HCT116 (cell line): ENCODE data around the gene UBL5. TPM values are rescaled to one million over a fixed set of nuclear protein-coding genes. Genes with fewer than 3 reads are reported as not detected.

Experiments
- ATAC-seq: fragments of 200-7000 bp; cut with Tn5 transposase; 2 replicates; pipeline ENCODE4 v1.9.1; 2020; ENCODE audit warnings: mild to moderate bottlenecking, moderate library complexity
- BruUV-seq: library from RNA; stranded (reverse); fragments of 400-500 nt; replicated peaks from 2 replicates; lab custom pipeline; 2021; lab: Mats Ljungman, UMichigan
- CTCF ChIA-PET: fragments of 300-600 bp; sonication (Branson Sonifier 250); formaldehyde crosslinking; loops from one replicate; lab custom pipeline; 2021; ENCODE audit warnings: antibody characterized with exemption; lab: Charles Lee
- POLR2A ChIA-PET: fragments of 300-600, 350-600 bp; sonication (Branson Sonifier 250); formaldehyde crosslinking; loops from one replicate; lab custom pipeline; 2021; ENCODE audit warnings: antibody characterized with exemption; lab: Charles Lee
- RAD21 ChIA-PET, 2 experiments: fragments of 300-600 bp; sonication (Branson Sonifier 250); formaldehyde crosslinking; loops; one replicate each; lab custom pipeline; 2023; ENCODE audit warnings: low total read pairs in 2 of 2; ENCODE audit not compliant: uncharacterized antibody in 2 of 2, unreplicated experiment in 2 of 2, low non-redundant PET in 1 of 2; lab: Charles Lee
- DNase-seq: peaks from one replicate; pipeline ENCODE4 v3.0.0-alpha.2; 2010; ENCODE audit warnings: low read depth, low spot score
- H2AFZ ChIP-seq: fragments of 200-600 bp; shearing (Covaris generic), sonication (generic); 2 replicates; pipeline ENCODE4 v1.6.1; 2017; ENCODE audit warnings: low read depth, mixed run types, mixed read lengths, antibody characterized with exemption, low read length; ENCODE audit not compliant: poor library complexity, severe bottlenecking
- H3K27ac ChIP-seq: 2 replicates; pipeline ENCODE4 v1.5.1; 2012; ENCODE audit warnings: low read depth, low read length
- H3K27me3 ChIP-seq: fragments of 200-600 bp; sonication (generic); 2 replicates; pipeline ENCODE4 v1.6.1; 2016; ENCODE audit warnings: mixed run types, low read length, mixed read lengths; ENCODE audit not compliant: insufficient read depth
- H3K36me3 ChIP-seq, 2 experiments: fragments of 200-500 bp in 1 of 2; fragments of 200-600 bp in 1 of 2; sonication (Bioruptor generic) in 1 of 2; sonication (generic) in 1 of 2; 2 replicates each; pipeline versions ENCODE4 v1.5.1 to v1.6.1; 2014 to 2016; ENCODE audit warnings: low read length in 2 of 2, inconsistent platforms in 1 of 2, mixed read lengths in 1 of 2, mixed run types in 1 of 2; ENCODE audit not compliant: insufficient read depth in 2 of 2, control insufficient read depth in 1 of 2
- H3K4me1 ChIP-seq, 2 experiments: fragments of 200-600 bp in 1 of 2; sonication (generic) in 1 of 2; 2 replicates each; pipeline versions ENCODE4 v1.5.1 to v1.6.1; 2012 to 2017; ENCODE audit warnings: low read length in 2 of 2, inconsistent platforms in 1 of 2, mild to moderate bottlenecking in 1 of 2, mixed read lengths in 1 of 2, mixed run types in 1 of 2, moderate library complexity in 1 of 2; ENCODE audit not compliant: insufficient read depth in 2 of 2, control insufficient read depth in 1 of 2
- H3K4me2 ChIP-seq: fragments of 200-600 bp; sonication (generic); 2 replicates; pipeline ENCODE4 v1.6.1; 2017; ENCODE audit warnings: mixed run types, low read length, mixed read lengths
- H3K4me3 ChIP-seq, 2 experiments: fragments of 200-600 bp in 1 of 2; sonication (generic) in 1 of 2; replicated peaks in 1 of 2; 2 replicates each; pipeline ENCODE4 v1.5.1; 2011 to 2016; ENCODE audit warnings: low read length in 2 of 2, control low read depth in 1 of 2, low read depth in 1 of 2, mild to moderate bottlenecking in 1 of 2, mixed read lengths in 1 of 2, mixed run types in 1 of 2
- H3K79me2 ChIP-seq: fragments of 200-600 bp; sonication (generic); 2 replicates; pipeline ENCODE4 v1.6.1; 2017; ENCODE audit warnings: mild to moderate bottlenecking, mixed run types, low read length, moderate library complexity, mixed read lengths; ENCODE audit not compliant: insufficient read depth
- H3K9ac ChIP-seq: fragments of 200-600 bp; sonication (generic); 2 replicates; pipeline ENCODE4 v1.6.1; 2016; ENCODE audit warnings: low read length, mixed read lengths
- H3K9me2 ChIP-seq: fragments of 200-600 bp; sonication (generic), shearing (Covaris generic); 2 replicates; pipeline ENCODE4 v1.6.1; 2017; ENCODE audit warnings: mixed run types, mild to moderate bottlenecking, moderate library complexity; ENCODE audit not compliant: insufficient read depth
- H3K9me3 ChIP-seq, 2 experiments: fragments of 200-500 bp in 1 of 2; fragments of 200-600 bp in 1 of 2; sonication (Bioruptor generic) in 1 of 2; sonication (generic) in 1 of 2; 2 replicates each; pipeline ENCODE4 v1.6.1; 2014 to 2017; ENCODE audit warnings: low read length in 2 of 2, mixed read lengths in 2 of 2, inconsistent platforms in 1 of 2, low read depth in 1 of 2, mild to moderate bottlenecking in 1 of 2, mixed run types in 1 of 2, moderate library complexity in 1 of 2; ENCODE audit not compliant: control insufficient read depth in 1 of 2, insufficient read depth in 1 of 2
- H4K20me1 ChIP-seq: fragments of 200-600 bp; sonication (generic), shearing (Covaris generic); 2 replicates; pipeline ENCODE4 v1.6.1; 2017; ENCODE audit warnings: mixed run types, mild to moderate bottlenecking, moderate library complexity; ENCODE audit not compliant: insufficient read depth
- ATF3 ChIP-seq: IDR thresholded peaks from 2 replicates; pipeline ENCODE4 v1.6.1; 2012
- CBX3 ChIP-seq: IDR thresholded peaks from 2 replicates; pipeline ENCODE4 v1.6.1; 2012; ENCODE audit warnings: low read depth
- CTCF ChIP-seq, 3 experiments: fragments of 200-600 bp in 1 of 3; sonication (generic) in 1 of 3; IDR thresholded peaks in 2 of 3; conservative IDR thresholded peaks in 1 of 3; 2 replicates each; pipeline ENCODE4 v1.5.1; 2012 to 2017; ENCODE audit warnings: low read depth in 2 of 3, low read length in 2 of 3, antibody characterized with exemption in 1 of 3, borderline replicate concordance in 1 of 3, control low read depth in 1 of 3, mild to moderate bottlenecking in 1 of 3, mixed read lengths in 1 of 3, mixed run types in 1 of 3, moderate library complexity in 1 of 3; ENCODE audit not compliant: insufficient read depth in 1 of 3
- ELF1 ChIP-seq: IDR thresholded peaks from 2 replicates; pipeline ENCODE4 v1.6.1; 2012; ENCODE audit warnings: low read depth, borderline replicate concordance
- EZH2 ChIP-seq: fragments of 200-600 bp; sonication (generic); IDR thresholded peaks from 2 replicates; pipeline ENCODE4 v1.6.1; 2017; ENCODE audit warnings: antibody characterized with exemption, mixed run types
- EZH2phosphoT487 ChIP-seq: fragments of 200-600 bp; IDR thresholded peaks from 2 replicates; pipeline ENCODE4 v1.6.1; 2018; ENCODE audit warnings: antibody characterized with exemption, borderline replicate concordance
- FOSL1 ChIP-seq: IDR thresholded peaks from 2 replicates; pipeline ENCODE4 v1.6.1; 2012; ENCODE audit warnings: low read depth
- JUND ChIP-seq: IDR thresholded peaks from 2 replicates; pipeline ENCODE4 v1.6.1; 2012
- MAX ChIP-seq: IDR thresholded peaks from 2 replicates; pipeline ENCODE4 v1.6.1; 2012
- RAD21 ChIP-seq: IDR thresholded peaks from 2 replicates; pipeline ENCODE4 v1.6.1; 2012; ENCODE audit warnings: low read depth, mild to moderate bottlenecking
- SRF ChIP-seq: IDR thresholded peaks from 2 replicates; pipeline ENCODE4 v1.6.1; 2012; ENCODE audit warnings: low read depth
- ZNF274 ChIP-seq: fragments of 200-500 bp; sonication (Bioruptor generic); IDR thresholded peaks from 2 replicates; pipeline ENCODE4 v1.6.1; 2014; ENCODE audit warnings: mild to moderate bottlenecking, low read depth, low read length, inconsistent platforms
- intact Hi-C: fragments of 100-400 bp; cut with micrococcal nuclease; formaldehyde crosslinking; loops from 2 replicates; pipeline ENCODE4 v1.10.0; 2022
- total RNA-seq: library from RNA; stranded (reverse); gene quantifications from one replicate; pipeline ENCODE4 v1.2.1, GENCODE V29; 2021; ENCODE audit not compliant: unreplicated experiment
- TF ChIP-seq, protein P1 (sequence below): IDR thresholded peaks from 2 replicates; pipeline ENCODE4 v1.6.1; 2012; ENCODE audit warnings: low read depth

Gene UBL5
- total RNA-seq, 1 experiment from 2014 or later: 335 TPM

DNA sequence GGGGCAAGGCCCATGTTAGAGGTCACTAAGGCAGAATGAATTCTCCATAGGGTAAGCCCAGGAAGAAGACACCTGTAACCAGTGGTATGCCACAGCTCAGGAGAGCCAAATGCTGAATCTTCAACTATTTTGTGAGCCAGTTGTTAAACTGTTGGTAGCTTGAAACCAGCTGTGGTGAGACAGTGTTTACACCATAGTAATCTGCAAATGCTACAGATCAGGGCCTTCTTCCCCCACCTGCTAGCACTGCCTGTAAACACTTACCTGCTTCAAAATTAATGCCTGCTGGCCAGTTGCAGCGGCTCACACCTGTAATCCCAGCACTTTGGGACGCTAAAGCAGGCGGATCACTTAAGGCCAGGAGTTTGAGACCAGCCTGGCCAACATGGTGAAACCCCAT lies 20.9 kb upstream of the UBL5 start:
- Histone ChIP-seq H3K4me2 (no peak overlapping the region), H3K4me3 (no peak overlapping the region), H3K36me3 (peaks cover 0 to 12% of the 10 kb centered on the region in 2 experiments; a peak in 3 of 4 replicates), H3K9ac (no peak overlapping the region), H4K20me1 (no peaks in the 10 kb centered on the region), H3K9me2 (no peaks in the 10 kb centered on the region), H3K9me3 (no peaks in the 10 kb centered on the region), H3K27ac (no peak overlapping the region), H3K27me3 (no peaks in the 10 kb centered on the region), H3K4me1 (no peaks in the 10 kb centered on the region), H3K79me2 (0 out of 2 replicates have a peak, but pooled peaks cover 4% of the 10 kb centered on the region), H2AFZ (no peak overlapping the region)
- no TSS peak for BruUV-seq
- no peak for TF ChIP-seq ZNF274
- TF ChIP-seq, protein P1, sequence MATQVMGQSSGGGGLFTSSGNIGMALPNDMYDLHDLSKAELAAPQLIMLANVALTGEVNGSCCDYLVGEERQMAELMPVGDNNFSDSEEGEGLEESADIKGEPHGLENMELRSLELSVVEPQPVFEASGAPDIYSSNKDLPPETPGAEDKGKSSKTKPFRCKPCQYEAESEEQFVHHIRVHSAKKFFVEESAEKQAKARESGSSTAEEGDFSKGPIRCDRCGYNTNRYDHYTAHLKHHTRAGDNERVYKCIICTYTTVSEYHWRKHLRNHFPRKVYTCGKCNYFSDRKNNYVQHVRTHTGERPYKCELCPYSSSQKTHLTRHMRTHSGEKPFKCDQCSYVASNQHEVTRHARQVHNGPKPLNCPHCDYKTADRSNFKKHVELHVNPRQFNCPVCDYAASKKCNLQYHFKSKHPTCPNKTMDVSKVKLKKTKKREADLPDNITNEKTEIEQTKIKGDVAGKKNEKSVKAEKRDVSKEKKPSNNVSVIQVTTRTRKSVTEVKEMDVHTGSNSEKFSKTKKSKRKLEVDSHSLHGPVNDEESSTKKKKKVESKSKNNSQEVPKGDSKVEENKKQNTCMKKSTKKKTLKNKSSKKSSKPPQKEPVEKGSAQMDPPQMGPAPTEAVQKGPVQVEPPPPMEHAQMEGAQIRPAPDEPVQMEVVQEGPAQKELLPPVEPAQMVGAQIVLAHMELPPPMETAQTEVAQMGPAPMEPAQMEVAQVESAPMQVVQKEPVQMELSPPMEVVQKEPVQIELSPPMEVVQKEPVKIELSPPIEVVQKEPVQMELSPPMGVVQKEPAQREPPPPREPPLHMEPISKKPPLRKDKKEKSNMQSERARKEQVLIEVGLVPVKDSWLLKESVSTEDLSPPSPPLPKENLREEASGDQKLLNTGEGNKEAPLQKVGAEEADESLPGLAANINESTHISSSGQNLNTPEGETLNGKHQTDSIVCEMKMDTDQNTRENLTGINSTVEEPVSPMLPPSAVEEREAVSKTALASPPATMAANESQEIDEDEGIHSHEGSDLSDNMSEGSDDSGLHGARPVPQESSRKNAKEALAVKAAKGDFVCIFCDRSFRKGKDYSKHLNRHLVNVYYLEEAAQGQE: no peak
- TF ChIP-seq FOSL1: no peak
- TF ChIP-seq MAX: no peak
- no peak for TF ChIP-seq EZH2phosphoT487
- TF ChIP-seq ELF1: no peak
- TF ChIP-seq CBX3: no peak
- TF ChIP-seq EZH2: no peak
- no peak for TF ChIP-seq RAD21
- no peak for TF ChIP-seq ATF3
- TF ChIP-seq CTCF (IDR thresholded peaks at IDR 0.05 in 2 of 3, conservative IDR thresholded peaks at IDR 0.05 in 1 of 3; ENCODE audit: borderline replicate concordance in 1 of 3, insufficient read depth in 1 of 3, low read depth in 2 of 3, low read length in 2 of 3): no peak
- no peak for TF ChIP-seq JUND
- TF ChIP-seq SRF: no peak
- POLR2A ChIA-PET: no interaction called here
- intact Hi-C loops: no loop called here
- ATAC-seq (no peak), DNase-seq (no peak)
- CTCF ChIA-PET: no interaction called here
- RAD21 ChIA-PET: no interaction called here
